Measurements from ENCODE around the gene CYP1A2.
"Not testable (repeated sequence)": the region's sequence is repeated elsewhere in the genome, so short reads cannot be mapped to it uniquely, and the experiment has no call there.

Gene CYP1A2

DNA sequence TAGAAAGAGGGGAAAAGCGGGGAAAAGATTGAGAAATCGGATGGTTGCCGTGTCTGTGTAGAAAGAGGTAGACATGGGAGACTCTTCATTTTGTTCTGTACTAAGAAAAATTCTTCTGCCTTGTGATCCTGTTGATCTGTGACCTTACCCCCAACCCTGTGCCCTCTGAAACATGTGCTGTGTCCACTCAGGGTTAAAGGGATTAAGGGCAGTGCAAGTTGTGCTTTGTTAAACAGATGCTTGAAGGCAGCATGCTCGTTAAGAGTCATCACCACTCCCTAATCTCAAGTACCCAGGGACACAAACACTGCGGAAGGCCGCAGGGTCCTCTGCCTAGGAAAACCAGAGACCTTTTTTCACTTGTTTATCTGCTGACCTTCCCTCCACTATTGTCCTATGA lies 19.3 kb upstream of the CYP1A2 start:
- not testable (repeated sequence) for H3K4me1 ChIP-seq (ENCODE audit: control insufficient read depth, low read depth, low read length); H3K9ac ChIP-seq (ENCODE audit: low read length); H3K79me1 ChIP-seq (ENCODE audit: low read length); H3K4me3 ChIP-seq (ENCODE audit: low read length); H3K36me3 ChIP-seq (ENCODE audit: control insufficient read depth, insufficient read depth, low read length); H4K5ac ChIP-seq (ENCODE audit: low read length); H3K18ac ChIP-seq (ENCODE audit: low read length); DNase-seq; H2BK15ac ChIP-seq (replicated peaks; ENCODE audit: low read depth); H4K8ac ChIP-seq (ENCODE audit: low read depth, low read length); H3K27ac ChIP-seq (ENCODE audit: low read depth, low read length); H3K56ac ChIP-seq (ENCODE audit: low read length); H3K23ac ChIP-seq (ENCODE audit: low read length); H2BK120ac ChIP-seq (ENCODE audit: low read depth, low read length); H3K4ac ChIP-seq (ENCODE audit: low read depth, low read length); H2BK5ac ChIP-seq (ENCODE audit: low read length); H3K27me3 ChIP-seq (ENCODE audit: insufficient read depth, low read length, poor library complexity); H2AK5ac ChIP-seq (ENCODE audit: low read length); H3K79me2 ChIP-seq (ENCODE audit: control insufficient read depth, insufficient read depth, low read length); H3K4me2 ChIP-seq (ENCODE audit: low read length)
- WGBS (ENCODE audit: extremely low coverage, insufficient coverage, low lambda C conversion rate), result no CpG with 5 or more reads among the region's 6 CpGs

DNA sequence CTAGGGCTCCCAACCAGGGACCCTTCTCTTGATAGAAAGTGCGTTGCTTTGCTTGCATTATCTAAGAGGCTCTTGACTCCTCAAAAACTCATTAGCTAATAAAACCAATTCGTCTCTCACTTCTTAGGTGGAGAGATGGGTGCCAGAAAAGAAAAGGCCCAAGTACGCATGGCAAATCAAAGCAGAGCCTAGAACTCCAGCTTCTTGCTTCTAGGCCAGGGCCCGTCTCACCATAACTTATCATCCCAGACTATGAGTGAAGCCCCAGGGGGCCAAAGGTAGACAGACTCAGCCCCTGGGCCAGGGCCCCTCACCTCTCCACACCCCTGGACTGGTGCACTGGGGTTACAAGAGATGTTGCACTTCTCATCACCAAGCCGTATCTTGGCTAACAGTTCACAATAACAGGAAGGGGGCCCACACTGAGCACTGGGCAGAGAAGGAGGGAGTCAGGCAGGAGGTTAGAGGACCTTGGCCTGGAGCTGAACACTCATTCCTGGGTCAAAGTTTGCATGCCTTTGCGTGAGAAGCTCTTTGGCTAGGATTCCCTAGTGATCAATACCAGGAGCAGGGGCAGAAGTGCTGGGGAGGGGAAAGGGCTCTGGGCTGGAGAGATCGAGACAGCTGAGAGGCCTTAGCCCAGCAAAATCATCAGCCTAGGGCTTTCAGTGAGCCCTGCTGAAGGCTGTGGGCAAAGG lies 17.9 kb upstream of the CYP1A2 start:
- no peak overlapping the region for H4K5ac ChIP-seq (ENCODE audit: low read length)
- H3K79me1 ChIP-seq (ENCODE audit: low read length), result no peaks in the 10 kb centered on the region
- no peak overlapping the region for H2BK15ac ChIP-seq (replicated peaks; ENCODE audit: low read depth)
- H3K4me1 ChIP-seq (ENCODE audit: control insufficient read depth, low read depth, low read length), result no peaks in the 10 kb centered on the region
- WGBS (ENCODE audit: extremely low coverage, insufficient coverage, low lambda C conversion rate), result no CpG with 5 or more reads among the region's 7 CpGs
- H3K4ac ChIP-seq (ENCODE audit: low read depth, low read length), result no peak overlapping the region
- DNase-seq, result no peak
- no peak overlapping the region for H3K4me2 ChIP-seq (ENCODE audit: low read length)
- H3K9ac ChIP-seq (ENCODE audit: low read length), result no peak overlapping the region
- H3K4me3 ChIP-seq (ENCODE audit: low read length), result no peak overlapping the region
- no peak overlapping the region for H2AK5ac ChIP-seq (ENCODE audit: low read length)
- H2BK120ac ChIP-seq (ENCODE audit: low read depth, low read length), result no peak overlapping the region
- H3K56ac ChIP-seq (ENCODE audit: low read length), result no peak overlapping the region
- no peak overlapping the region for H4K8ac ChIP-seq (ENCODE audit: low read depth, low read length)
- no peaks in the 10 kb centered on the region for H3K79me2 ChIP-seq (ENCODE audit: control insufficient read depth, insufficient read depth, low read length)
- H3K27me3 ChIP-seq (ENCODE audit: insufficient read depth, low read length, poor library complexity), result peaks cover 6% of the 10 kb centered on the region
- no peak overlapping the region for H2BK5ac ChIP-seq (ENCODE audit: low read length)
- no peaks in the 10 kb centered on the region for H3K36me3 ChIP-seq (ENCODE audit: control insufficient read depth, insufficient read depth, low read length)
- H3K23ac ChIP-seq (ENCODE audit: low read length), result no peak overlapping the region
- no peak overlapping the region for H3K27ac ChIP-seq (ENCODE audit: low read depth, low read length)
- H3K18ac ChIP-seq (ENCODE audit: low read length), result no peak overlapping the region

DNA sequence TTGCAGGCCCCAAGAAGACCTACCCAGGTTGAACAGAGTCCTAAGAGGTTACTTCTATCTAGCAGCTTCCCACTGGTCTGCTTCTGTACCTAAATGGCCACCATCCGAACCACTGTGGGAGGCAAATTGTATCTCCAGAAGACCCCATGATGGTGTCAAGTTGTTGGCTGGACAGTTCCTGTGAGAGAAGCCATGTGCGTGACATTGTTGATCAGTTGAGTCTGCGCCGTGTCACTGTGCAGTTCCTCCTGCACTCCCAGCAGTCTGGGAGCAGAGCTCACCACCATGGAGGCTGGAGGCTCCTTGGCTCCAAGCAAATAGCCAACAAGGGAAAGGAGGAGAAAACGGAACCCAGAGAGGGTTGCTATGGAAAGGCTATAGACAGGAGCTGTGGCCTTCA lies 15.8 kb upstream of the CYP1A2 start:
- Histone ChIP-seq H3K4me2 (ENCODE audit: low read length) (no peak overlapping the region), H3K18ac (ENCODE audit: low read length) (no peak overlapping the region), H3K27ac (ENCODE audit: low read depth, low read length) (no peak overlapping the region), H3K4me3 (ENCODE audit: low read length) (no peak overlapping the region), H4K5ac (ENCODE audit: low read length) (no peak overlapping the region), H3K4me1 (ENCODE audit: control insufficient read depth, low read depth, low read length) (no peaks in the 10 kb centered on the region), H2BK15ac (replicated peaks; ENCODE audit: low read depth) (no peak overlapping the region), H3K79me2 (ENCODE audit: control insufficient read depth, insufficient read depth, low read length) (no peaks in the 10 kb centered on the region), H4K8ac (ENCODE audit: low read depth, low read length) (no peak overlapping the region), H2BK5ac (ENCODE audit: low read length) (no peak overlapping the region), H3K27me3 (ENCODE audit: insufficient read depth, low read length, poor library complexity) (no peaks in the 10 kb centered on the region), H3K4ac (ENCODE audit: low read depth, low read length) (no peak overlapping the region), H3K79me1 (ENCODE audit: low read length) (no peaks in the 10 kb centered on the region), H3K9ac (ENCODE audit: low read length) (no peak overlapping the region), H2AK5ac (ENCODE audit: low read length) (no peak overlapping the region), H3K23ac (ENCODE audit: low read length) (no peak overlapping the region), H3K56ac (ENCODE audit: low read length) (no peak overlapping the region), H3K36me3 (ENCODE audit: control insufficient read depth, insufficient read depth, low read length) (no peaks in the 10 kb centered on the region), H2BK120ac (ENCODE audit: low read depth, low read length) (no peak overlapping the region)
- DNase-seq, result no peak
- no CpG with 5 or more reads among the region's 5 CpGs for WGBS (ENCODE audit: extremely low coverage, insufficient coverage, low lambda C conversion rate)

DNA sequence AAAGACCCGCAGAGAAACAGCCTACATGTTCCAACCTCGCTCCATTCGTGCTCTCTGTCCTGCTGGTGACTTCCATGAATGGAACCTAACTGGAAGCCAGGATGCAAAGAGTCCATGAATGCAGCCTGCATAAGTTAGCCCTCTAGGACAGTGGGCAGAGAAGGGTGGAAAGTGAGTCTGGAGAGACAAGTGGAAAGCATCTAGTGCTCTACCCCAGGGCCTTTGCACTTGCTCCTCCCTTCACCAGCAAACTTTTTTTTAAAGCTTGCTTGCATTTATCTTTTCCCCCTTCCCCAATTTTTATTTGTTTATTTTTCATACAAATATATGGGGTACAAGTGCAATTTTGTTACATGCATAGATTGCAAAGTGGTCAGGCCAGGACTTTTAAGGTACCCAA lies 15.4 kb upstream of the CYP1A2 start:
- no peaks in the 10 kb centered on the region for H3K79me2 ChIP-seq (ENCODE audit: control insufficient read depth, insufficient read depth, low read length)
- H2BK5ac ChIP-seq (ENCODE audit: low read length), result no peak overlapping the region
- H3K9ac ChIP-seq (ENCODE audit: low read length), result no peak overlapping the region
- no peak overlapping the region for H3K56ac ChIP-seq (ENCODE audit: low read length)
- WGBS (ENCODE audit: extremely low coverage, insufficient coverage, low lambda C conversion rate), result no CpG with 5 or more reads among the region's 3 CpGs
- no peak overlapping the region for H3K4ac ChIP-seq (ENCODE audit: low read depth, low read length)
- H2BK120ac ChIP-seq (ENCODE audit: low read depth, low read length), result no peak overlapping the region
- no peak overlapping the region for H2AK5ac ChIP-seq (ENCODE audit: low read length)
- H3K23ac ChIP-seq (ENCODE audit: low read length), result no peak overlapping the region
- H3K4me1 ChIP-seq (ENCODE audit: control insufficient read depth, low read depth, low read length), result no peaks in the 10 kb centered on the region
- no peak overlapping the region for H3K18ac ChIP-seq (ENCODE audit: low read length)
- DNase-seq, result no peak
- no peaks in the 10 kb centered on the region for H3K79me1 ChIP-seq (ENCODE audit: low read length)
- no peaks in the 10 kb centered on the region for H3K27me3 ChIP-seq (ENCODE audit: insufficient read depth, low read length, poor library complexity)
- no peak overlapping the region for H4K5ac ChIP-seq (ENCODE audit: low read length)
- no peaks in the 10 kb centered on the region for H3K36me3 ChIP-seq (ENCODE audit: control insufficient read depth, insufficient read depth, low read length)
- no peak overlapping the region for H2BK15ac ChIP-seq (replicated peaks; ENCODE audit: low read depth)
- no peak overlapping the region for H4K8ac ChIP-seq (ENCODE audit: low read depth, low read length)
- no peak overlapping the region for H3K4me2 ChIP-seq (ENCODE audit: low read length)
- H3K27ac ChIP-seq (ENCODE audit: low read depth, low read length), result no peak overlapping the region
- H3K4me3 ChIP-seq (ENCODE audit: low read length), result no peak overlapping the region

GRCh38 chr15:74735305-74735704 lies 13.3 kb upstream of the CYP1A2 start:
- no peak overlapping the region for H2BK5ac ChIP-seq (ENCODE audit: low read length)
- DNase-seq, result no peak
- no peak overlapping the region for H3K56ac ChIP-seq (ENCODE audit: low read length)
- no peak overlapping the region for H3K9ac ChIP-seq (ENCODE audit: low read length)
- H3K27me3 ChIP-seq (ENCODE audit: insufficient read depth, low read length, poor library complexity), result no peaks in the 10 kb centered on the region
- no peak overlapping the region for H2AK5ac ChIP-seq (ENCODE audit: low read length)
- H3K23ac ChIP-seq (ENCODE audit: low read length), result no peak overlapping the region
- no peak overlapping the region for H3K4me2 ChIP-seq (ENCODE audit: low read length)
- H4K5ac ChIP-seq (ENCODE audit: low read length), result no peak overlapping the region
- no peak overlapping the region for H3K4ac ChIP-seq (ENCODE audit: low read depth, low read length)
- no peak overlapping the region for H4K8ac ChIP-seq (ENCODE audit: low read depth, low read length)
- H3K79me1 ChIP-seq (ENCODE audit: low read length), result no peaks in the 10 kb centered on the region
- H3K4me3 ChIP-seq (ENCODE audit: low read length), result no peak overlapping the region
- no peaks in the 10 kb centered on the region for H3K4me1 ChIP-seq (ENCODE audit: control insufficient read depth, low read depth, low read length)
- H3K27ac ChIP-seq (ENCODE audit: low read depth, low read length), result no peak overlapping the region
- no peaks in the 10 kb centered on the region for H3K79me2 ChIP-seq (ENCODE audit: control insufficient read depth, insufficient read depth, low read length)
- no peak overlapping the region for H2BK15ac ChIP-seq (replicated peaks; ENCODE audit: low read depth)
- WGBS (ENCODE audit: extremely low coverage, insufficient coverage, low lambda C conversion rate), result no CpG with 5 or more reads among the region's 3 CpGs
- no peak overlapping the region for H2BK120ac ChIP-seq (ENCODE audit: low read depth, low read length)
- no peak overlapping the region for H3K18ac ChIP-seq (ENCODE audit: low read length)
- no peaks in the 10 kb centered on the region for H3K36me3 ChIP-seq (ENCODE audit: control insufficient read depth, insufficient read depth, low read length)

- H3K27ac ChIP-seq (ENCODE audit: low read depth, low read length); H3K36me3 ChIP-seq (ENCODE audit: control insufficient read depth, insufficient read depth, low read length); H3K56ac ChIP-seq (ENCODE audit: low read length); H4K8ac ChIP-seq (ENCODE audit: low read depth, low read length); H4K5ac ChIP-seq (ENCODE audit: low read length); H2AK5ac ChIP-seq (ENCODE audit: low read length); H2BK120ac ChIP-seq (ENCODE audit: low read depth, low read length); H3K79me2 ChIP-seq (ENCODE audit: control insufficient read depth, insufficient read depth, low read length); H3K4me2 ChIP-seq (ENCODE audit: low read length); H3K4me3 ChIP-seq (ENCODE audit: low read length); H3K27me3 ChIP-seq (ENCODE audit: insufficient read depth, low read length, poor library complexity); H3K4ac ChIP-seq (ENCODE audit: low read depth, low read length); H2BK5ac ChIP-seq (ENCODE audit: low read length); H3K18ac ChIP-seq (ENCODE audit: low read length); H3K23ac ChIP-seq (ENCODE audit: low read length); DNase-seq; H3K9ac ChIP-seq (ENCODE audit: low read length); H3K79me1 ChIP-seq (ENCODE audit: low read length); H2BK15ac ChIP-seq (replicated peaks; ENCODE audit: low read depth); H3K4me1 ChIP-seq (ENCODE audit: control insufficient read depth, low read depth, low read length): not testable (repeated sequence)
- WGBS (ENCODE audit: extremely low coverage, insufficient coverage, low lambda C conversion rate), result no CpG with 5 or more reads among the region's 5 CpGs
Measured at GRCh38 chr15:74738239-74738638, 10.4 kb upstream of the CYP1A2 start.
